HG02623 (cell line): ENCODE measurements around the gene SLC16A2.

Source experiments
- ATAC-seq: cut with Tn5 transposase; IDR thresholded peaks from one replicate; pipeline ENCODE4 v1.9.1; 2021; ENCODE audit warnings: moderate library complexity; ENCODE audit not compliant: unreplicated experiment

SLC16A2 gene

DNA sequence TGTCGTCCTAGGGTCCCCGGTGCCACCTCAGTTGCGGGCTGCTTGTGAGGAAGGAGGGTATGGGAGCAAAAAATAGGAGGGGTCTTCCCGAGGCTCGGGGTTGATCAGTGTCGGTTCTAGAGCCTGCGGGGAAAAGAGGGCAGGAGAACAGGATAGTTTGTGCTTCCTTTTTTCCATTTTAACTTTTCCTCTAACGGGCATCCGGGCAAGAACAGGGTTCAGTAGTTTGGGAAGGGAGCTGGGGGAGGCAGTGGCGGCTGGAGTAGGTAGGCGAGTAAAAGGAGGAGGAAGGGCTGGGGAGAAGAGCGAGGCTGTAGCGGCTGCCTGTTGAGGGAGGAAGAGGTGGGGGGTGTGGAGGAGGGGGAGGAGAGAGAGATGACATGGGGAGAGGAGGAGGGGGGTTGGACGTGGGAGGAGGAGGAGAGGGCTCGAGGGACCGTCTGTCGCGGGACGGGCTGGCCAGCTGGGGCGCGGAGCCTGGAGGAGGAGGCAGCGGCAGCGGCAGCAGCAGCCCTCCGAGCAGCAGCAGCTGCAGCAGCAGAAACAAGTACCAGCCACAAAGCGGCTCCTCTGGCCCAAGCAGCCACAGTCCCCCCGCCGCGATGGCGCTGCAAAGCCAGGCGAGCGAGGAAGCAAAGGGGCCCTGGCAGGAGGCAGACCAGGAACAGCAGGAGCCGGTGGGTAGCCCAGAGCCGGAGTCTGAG is at the start of gene SLC16A2:
TSS of gene SLC16A2 (plus strand) at position 458 of the 704 bp plus-strand sequence. CDS start at position 603, 145 bp downstream.
- no peak for ATAC-seq

DNA sequence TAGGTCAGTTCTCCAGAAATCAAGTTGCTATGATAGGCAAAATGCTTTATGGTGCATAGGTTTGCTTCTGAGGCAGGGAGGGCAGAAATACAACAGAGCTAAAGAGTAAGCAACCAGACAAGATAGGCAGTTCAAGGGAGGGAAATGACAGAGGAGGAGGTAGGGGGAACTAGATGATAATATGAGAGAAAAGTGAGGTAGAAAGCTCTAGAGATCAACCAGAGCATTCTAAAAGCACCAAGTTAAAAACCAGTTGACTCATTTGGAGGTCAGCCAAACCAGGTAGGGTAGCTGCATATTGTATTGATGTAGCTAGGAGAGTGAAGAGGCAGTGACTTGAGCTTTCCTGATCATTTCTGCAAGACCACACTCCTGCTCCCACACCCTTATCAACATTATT is 49.0 kb upstream of the SLC16A2 start:
- ATAC-seq: no peak

DNA sequence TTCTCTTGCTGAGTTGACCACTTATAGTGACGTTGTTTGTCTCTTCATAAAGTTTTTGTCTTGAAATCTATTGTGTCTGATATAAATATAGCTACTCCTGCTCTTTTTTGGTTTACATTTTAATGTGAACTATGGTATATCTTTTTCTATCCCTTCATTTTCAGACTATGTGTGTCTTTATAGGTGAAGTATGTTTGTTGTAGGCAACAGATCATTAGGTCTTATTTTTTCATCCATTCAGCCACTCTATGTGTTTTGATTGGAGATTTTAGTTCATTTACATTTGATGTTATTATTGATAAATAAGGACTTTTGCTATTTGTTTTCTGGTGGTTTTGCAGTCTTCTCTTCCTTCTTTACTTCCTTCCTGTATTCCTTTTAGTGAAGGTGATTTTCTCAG is 44.0 kb upstream of the SLC16A2 start:
- ATAC-seq: no peak

GRCh38 chrX:74382613-74383012 is 38.7 kb upstream of the SLC16A2 start:
- no peak for ATAC-seq

- ATAC-seq: no peak
These were observed 37.7 kb upstream of the SLC16A2 start for GRCh38 chrX:74383611-74384010.

DNA sequence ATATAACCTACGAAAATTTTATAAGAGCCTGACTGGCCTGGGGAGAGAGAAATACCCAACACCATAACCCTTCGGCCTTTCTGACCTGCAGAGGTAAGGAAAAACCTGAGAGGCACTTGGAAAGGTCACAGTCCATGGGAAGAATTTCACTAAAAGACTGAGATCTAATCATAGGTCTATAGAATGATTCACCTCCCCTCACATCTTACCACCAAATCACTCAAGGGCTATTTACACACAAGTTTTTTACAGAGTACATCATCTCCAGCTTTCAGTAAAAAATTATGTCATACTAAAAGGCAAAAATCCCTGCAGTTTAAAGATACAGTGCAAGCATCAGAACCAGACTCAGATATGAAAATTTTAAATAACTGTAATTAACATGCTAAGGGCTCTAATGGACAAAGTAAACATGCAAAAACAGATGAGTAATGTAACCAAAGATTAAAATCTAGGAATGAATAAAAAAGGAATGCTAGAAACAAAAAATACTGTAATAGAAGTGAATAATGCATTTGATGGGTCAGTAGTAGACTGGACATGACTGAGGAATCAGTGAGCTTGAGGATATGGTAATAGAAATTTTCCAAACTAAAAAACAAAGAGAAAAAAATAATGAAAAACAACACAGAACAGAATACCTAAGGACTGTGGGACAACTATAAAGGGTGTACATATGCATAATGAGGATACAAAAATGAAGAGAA is 32.1 kb upstream of the SLC16A2 start:
- no peak for ATAC-seq

- ATAC-seq: no peak
These were observed 25.7 kb upstream of the SLC16A2 start for GRCh38 chrX:74395556-74395955.

- ATAC-seq: no peak
These were observed 15.3 kb upstream of the SLC16A2 start for GRCh38 chrX:74405973-74406489.

- no peak for ATAC-seq
These were observed 13.0 kb upstream of the SLC16A2 start for GRCh38 chrX:74408304-74408703.

GRCh38 chrX:74419864-74420195 is 1.5 kb upstream of the SLC16A2 start:
- ATAC-seq: no peak

DNA sequence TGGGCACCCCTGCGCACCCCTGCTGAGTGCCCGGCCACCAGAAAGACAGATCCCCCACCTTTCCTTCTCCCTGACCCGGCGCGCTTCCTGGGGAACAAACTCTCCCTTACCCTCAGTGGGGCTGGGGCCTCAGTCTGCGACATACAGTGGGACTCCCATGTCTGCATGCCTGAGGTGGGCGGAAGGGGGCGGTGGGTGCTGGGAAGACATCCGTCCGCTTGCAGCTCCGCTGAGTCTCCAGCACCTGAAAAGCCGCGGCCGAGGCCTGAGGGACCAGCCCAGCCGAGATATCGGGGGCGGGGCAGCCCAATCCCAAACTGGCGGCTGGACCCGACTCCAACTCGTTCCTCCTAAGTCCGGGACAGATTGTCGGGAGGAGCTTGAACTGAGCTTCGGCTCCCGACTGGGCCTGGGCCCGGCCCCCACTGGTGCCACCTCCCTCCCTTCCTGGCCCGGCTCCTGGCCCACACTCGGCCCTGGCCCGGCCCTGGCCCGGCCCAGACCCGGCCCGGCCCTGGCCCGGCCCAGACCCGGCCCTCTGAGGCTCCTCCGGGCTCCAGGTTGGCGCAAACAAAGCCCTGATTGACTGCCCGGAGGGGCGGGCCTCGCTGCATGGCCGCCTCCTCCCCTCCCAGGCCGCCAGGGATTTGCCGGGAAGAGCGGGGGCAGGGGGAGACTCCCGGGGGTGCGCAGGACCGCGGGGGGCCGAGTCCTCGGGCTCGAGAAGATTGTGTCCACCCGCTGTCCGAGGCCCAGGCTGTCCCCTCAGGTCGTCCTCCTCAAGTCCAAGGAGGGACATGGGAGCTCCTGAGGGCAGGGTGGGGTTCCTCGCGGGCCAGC is 877 bp upstream of the SLC16A2 start:
- ATAC-seq: no peak

DNA sequence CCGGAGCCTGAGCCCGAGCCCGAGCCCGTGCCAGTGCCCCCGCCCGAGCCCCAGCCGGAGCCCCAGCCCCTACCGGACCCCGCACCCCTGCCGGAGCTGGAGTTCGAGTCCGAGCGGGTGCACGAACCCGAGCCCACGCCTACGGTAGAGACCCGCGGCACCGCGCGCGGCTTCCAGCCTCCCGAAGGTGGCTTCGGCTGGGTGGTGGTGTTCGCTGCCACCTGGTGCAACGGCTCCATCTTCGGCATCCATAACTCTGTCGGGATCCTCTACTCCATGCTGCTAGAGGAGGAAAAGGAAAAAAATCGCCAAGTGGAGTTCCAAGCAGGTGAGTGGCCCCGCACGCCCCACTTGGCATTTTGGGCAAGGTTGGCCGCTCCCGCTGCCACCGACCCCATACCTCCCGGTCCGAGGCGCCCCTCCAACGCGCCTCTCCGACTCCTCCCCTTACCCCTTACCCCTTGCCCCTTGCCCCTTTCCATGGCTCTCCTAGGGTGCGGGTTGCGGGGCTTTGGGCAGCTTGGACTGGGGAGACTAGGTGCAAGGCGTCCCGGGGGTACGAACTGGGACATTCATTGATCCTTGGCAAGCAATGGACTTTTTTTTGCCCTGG is 553 bp downstream of the SLC16A2 start:
- no peak for ATAC-seq

GRCh38 chrX:74422576-74423288 is 1.4 kb downstream of the SLC16A2 start:
- no peak for ATAC-seq

DNA sequence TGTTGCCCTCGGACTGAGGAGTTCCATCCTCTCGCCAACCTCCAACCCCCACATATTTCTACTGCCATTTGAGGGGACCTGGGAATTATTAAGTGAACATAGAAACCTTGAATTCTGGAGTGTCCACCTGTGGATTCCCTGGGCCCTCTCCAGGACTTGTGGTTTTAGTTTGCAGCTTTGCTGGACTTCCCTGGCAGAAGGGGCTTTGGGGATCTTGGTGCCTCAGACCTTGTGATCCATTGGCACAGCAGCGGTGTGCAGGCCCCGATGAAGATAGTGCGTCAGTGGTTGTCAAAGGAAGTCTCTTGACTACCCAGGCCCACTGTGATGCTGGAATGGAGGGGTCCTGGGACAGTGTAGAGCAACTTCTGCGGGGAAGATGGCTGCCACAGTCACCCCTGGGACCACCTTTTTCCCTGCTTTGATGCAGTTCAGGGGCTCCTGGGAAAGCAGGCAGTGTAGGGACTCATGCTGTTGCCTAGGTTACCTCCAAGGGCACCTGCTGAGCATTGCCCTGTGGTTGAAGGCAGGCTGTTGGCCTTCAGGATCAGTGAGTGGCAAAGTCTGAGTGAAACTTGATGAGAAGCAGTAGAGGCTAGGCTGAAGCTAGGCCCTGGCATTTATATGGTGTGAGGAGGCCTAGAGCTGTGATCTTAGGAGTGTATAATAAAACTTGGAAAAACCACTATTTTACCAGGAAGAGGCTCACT is 2.2 kb downstream of the SLC16A2 start:
- no peak for ATAC-seq

DNA sequence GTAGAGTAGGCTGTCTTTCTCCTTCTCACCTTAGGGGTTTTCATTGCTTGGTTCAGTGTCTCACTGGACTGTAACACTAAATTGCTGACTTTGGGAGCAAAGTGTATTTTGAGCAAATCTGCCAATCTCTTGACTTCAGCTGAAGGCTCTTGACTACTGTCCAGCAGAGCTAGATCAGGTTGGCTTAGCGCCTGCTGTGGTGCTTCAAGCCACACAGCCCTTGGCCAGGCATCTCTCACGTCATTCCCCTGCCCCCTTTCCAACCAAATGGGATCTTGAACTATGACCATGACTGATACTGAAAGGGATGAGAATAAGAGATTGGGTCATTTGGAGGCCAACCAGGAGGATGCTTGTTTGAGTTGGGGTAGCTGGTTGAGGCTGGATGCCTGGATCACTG is 4.8 kb downstream of the SLC16A2 start:
- ATAC-seq: no peak

- ATAC-seq: no peak
These were observed 5.3 kb downstream of the SLC16A2 start for GRCh38 chrX:74426615-74427014.

DNA sequence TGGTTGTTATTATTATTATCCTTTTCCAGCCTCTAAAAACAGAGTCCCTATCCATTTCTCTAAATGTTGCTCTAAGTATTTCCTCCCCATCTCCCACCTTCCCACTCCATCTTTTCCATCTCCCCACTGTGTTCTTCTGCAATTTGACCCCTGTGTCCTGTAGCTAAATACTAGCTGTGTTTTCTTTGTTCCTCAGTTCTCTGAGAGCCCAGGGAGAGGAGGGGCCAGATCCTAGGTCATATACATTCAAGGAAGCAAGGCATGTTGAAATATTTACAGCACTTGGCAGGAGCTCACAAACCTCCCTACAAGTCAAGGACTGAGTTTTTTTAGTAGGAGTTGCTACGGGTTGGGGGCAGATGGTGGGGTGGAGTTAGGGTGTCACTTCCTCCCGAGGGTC is 10.5 kb downstream of the SLC16A2 start:
- ATAC-seq: no peak

GRCh38 chrX:74434336-74434735 is 13.0 kb downstream of the SLC16A2 start:
- no peak for ATAC-seq

GRCh38 chrX:74437530-74437929 is 16.2 kb downstream of the SLC16A2 start:
- ATAC-seq: no peak

DNA sequence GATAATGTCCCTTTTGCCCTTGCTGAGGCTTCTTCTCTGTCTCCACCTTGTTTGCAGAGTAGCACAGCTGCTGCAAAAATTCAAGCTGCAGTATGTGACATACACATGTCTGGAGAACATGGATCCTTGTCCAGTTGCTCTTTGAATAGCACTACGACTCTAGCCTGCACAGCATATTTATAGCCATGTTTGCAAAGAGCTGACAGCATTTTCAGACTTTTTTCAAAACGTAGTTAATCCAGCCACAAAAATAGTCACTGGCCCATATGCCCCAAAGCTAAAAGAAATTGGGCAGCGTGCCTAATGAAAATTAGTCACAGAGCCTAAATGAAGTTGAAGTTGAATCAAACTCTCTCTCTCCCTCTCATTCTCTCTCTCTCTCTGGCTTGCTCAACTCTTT is 17.5 kb downstream of the SLC16A2 start:
- ATAC-seq: no peak
